ENCODE results near the gene FITM1.

Gene FITM1

DNA sequence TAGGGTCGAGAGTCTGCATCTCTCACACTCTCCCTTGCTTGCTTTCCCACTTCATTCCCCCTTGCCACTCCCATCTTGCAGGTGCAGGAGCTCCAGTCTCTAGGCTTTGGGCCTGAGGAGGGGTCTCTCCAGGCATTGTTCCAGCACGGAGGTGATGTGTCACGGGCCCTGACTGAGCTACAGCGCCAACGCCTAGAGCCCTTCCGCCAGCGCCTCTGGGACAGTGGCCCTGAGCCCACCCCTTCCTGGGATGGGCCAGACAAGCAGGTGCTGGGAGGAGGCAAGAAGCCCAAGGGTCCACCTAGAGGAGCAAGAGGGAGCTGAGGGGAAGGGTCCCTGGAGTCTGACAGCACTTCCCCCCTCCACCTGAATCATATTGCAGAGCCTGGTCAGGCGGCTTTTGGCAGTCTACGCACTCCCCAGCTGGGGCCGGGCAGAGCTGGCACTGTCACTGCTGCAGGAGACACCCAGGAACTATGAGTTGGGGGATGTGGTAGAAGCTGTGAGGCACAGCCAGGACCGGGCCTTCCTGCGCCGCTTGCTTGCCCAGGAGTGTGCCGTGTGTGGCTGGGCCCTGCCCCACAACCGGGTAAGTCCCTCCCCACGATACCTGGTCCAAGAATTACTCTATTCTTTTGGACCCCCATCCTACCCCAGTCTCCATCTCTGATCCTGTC is 21.1 kb downstream of the FITM1 start:
- peak overlapping the region; percentile 21 to 62 (median 52) for H3K4me3 Mint-ChIP-seq
- peaks cover 6% of the 10 kb centered on the region for H3K4me1 Mint-ChIP-seq
- TF ChIP-seq, protein P1, sequence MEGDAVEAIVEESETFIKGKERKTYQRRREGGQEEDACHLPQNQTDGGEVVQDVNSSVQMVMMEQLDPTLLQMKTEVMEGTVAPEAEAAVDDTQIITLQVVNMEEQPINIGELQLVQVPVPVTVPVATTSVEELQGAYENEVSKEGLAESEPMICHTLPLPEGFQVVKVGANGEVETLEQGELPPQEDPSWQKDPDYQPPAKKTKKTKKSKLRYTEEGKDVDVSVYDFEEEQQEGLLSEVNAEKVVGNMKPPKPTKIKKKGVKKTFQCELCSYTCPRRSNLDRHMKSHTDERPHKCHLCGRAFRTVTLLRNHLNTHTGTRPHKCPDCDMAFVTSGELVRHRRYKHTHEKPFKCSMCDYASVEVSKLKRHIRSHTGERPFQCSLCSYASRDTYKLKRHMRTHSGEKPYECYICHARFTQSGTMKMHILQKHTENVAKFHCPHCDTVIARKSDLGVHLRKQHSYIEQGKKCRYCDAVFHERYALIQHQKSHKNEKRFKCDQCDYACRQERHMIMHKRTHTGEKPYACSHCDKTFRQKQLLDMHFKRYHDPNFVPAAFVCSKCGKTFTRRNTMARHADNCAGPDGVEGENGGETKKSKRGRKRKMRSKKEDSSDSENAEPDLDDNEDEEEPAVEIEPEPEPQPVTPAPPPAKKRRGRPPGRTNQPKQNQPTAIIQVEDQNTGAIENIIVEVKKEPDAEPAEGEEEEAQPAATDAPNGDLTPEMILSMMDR (IDR thresholded peaks at IDR 0.05; ENCODE audit: unreplicated experiment in 3 of 3), result no peak
- H3K9me3 Mint-ChIP-seq, result no peaks in the 10 kb centered on the region
- peaks cover 40% of the 10 kb centered on the region for H3K36me3 Mint-ChIP-seq (ENCODE audit: low read depth)
- H3K27ac Mint-ChIP-seq, result no peak overlapping the region
- H3K27me3 Mint-ChIP-seq (ENCODE audit: low read depth), result no peaks in the 10 kb centered on the region

DNA sequence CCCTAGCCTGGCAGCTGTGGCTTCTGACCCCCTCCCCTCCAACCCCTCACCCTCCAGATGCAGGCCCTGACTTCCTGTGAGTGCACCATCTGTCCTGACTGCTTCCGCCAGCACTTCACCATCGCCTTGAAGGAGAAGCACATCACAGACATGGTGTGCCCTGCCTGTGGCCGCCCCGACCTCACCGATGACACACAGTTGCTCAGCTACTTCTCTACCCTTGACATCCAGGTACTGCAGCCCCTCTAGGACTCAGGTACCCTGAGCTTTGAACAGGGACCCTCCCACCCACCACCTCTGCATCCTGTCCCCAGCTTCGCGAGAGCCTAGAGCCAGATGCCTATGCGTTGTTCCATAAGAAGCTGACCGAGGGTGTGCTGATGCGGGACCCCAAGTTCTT is 24.6 kb downstream of the FITM1 start:
- Mint-ChIP-seq H3K36me3 (ENCODE audit: low read depth) (peaks cover 53% of the 10 kb centered on the region), H3K27me3 (ENCODE audit: low read depth) (no peaks in the 10 kb centered on the region), H3K27ac (no peak overlapping the region), H3K4me3 (no peak overlapping the region), H3K4me1 (no peaks in the 10 kb centered on the region), H3K9me3 (no peaks in the 10 kb centered on the region)
- TF ChIP-seq, protein P1 (IDR thresholded peaks at IDR 0.05; ENCODE audit: unreplicated experiment in 3 of 3), result no peak

DNA sequence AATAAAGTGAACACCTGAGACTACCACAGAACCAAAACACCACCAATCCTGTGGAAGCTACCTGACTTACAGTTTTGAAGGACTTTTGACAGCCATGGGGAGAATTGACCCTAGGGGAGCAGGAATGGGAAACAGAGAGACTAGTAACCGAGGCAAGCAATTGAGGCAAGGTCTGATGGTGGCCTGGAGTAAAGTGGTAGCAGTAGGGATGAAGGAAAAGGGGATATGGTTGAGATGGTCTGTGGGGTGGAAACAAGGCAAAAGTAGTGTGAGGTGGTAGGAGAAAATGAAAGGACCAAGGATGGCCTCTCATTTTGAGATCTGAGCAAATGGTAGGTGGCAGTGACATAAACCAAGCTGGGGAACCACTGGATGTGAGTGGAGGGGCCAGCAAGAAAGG is 26.4 kb downstream of the FITM1 start:
- Mint-ChIP-seq H3K9me3 (no peaks in the 10 kb centered on the region), H3K27ac (no peak overlapping the region), H3K27me3 (ENCODE audit: low read depth) (no peaks in the 10 kb centered on the region), H3K36me3 (ENCODE audit: low read depth) (peaks cover 51% of the 10 kb centered on the region), H3K4me1 (peaks cover 10% of the 10 kb centered on the region), H3K4me3 (no peak overlapping the region)
- TF ChIP-seq, protein P1 (IDR thresholded peaks at IDR 0.05; ENCODE audit: unreplicated experiment in 3 of 3), result no peak

DNA sequence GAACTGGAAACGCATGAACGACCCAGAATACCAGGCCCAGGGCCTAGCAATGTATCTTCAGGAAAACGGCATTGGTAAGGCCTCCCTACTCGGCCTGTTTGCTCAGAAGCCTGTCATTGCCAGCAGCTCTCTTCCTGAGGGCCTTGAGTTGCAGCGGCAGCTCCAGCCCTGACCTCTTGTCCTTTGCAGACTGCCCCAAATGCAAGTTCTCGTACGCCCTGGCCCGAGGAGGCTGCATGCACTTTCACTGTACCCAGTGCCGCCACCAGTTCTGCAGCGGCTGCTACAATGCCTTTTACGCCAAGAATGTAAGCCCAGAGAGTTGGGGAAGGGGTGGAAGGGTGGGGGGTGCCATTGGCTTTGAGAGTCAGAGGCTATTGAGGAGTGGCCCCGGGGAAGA is 26.9 kb downstream of the FITM1 start:
- Mint-ChIP-seq H3K9me3 (no peaks in the 10 kb centered on the region), H3K4me3 (no peak overlapping the region), H3K4me1 (peaks cover 15% of the 10 kb centered on the region), H3K27me3 (ENCODE audit: low read depth) (no peaks in the 10 kb centered on the region), H3K36me3 (ENCODE audit: low read depth) (peaks cover 50% of the 10 kb centered on the region), H3K27ac (no peak overlapping the region)
- TF ChIP-seq, protein P1 (IDR thresholded peaks at IDR 0.05; ENCODE audit: unreplicated experiment in 3 of 3), result no peak

DNA sequence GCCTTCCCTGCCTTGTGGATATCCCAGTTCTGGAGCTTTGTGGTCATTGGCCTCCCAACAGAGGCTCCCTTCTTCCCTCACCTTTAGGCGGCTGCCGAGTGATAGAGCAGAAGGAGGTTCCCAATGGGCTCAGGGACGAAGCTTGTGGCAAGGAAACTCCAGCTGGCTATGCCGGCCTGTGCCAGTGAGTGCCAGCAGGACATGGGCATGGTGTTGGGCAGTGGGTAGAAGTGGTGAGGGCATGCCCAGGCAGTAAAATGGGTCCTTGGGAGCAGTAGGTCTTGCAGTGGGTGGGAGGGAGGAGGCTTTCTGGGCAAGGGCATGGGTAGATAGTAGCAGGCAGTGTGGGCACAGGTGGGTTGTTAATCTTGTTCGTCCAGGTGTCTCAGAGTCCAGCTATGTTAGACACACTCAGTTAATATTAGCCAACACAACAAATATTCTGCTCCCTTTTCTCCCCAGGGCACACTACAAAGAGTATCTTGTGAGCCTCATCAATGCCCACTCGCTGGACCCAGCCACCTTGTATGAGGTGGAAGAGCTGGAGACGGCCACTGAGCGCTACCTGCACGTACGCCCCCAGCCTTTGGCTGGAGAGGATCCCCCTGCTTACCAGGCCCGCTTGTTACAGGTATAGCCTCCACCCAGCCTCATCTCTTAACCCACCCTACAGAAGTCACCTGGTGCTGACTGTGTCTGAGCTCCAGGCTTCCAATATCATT is 29.5 kb downstream of the FITM1 start:
- Mint-ChIP-seq H3K36me3 (ENCODE audit: low read depth) (peaks cover 57% of the 10 kb centered on the region), H3K4me3 (peak overlapping the region; percentile 21 to 55 (median 55)), H3K27ac (peak overlapping the region in 1 of 3 experiments; percentile 46), H3K27me3 (ENCODE audit: low read depth) (no peaks in the 10 kb centered on the region), H3K9me3 (no peaks in the 10 kb centered on the region), H3K4me1 (peaks cover 16% of the 10 kb centered on the region)
- TF ChIP-seq, protein P1 (IDR thresholded peaks at IDR 0.05; ENCODE audit: unreplicated experiment in 3 of 3), result no peak
